Dedifferentiated amniotic fluid mesenchymal stem cell (primary cell): ENCODE data around the gene RFXANK.
"Not testable (repeated sequence)": the region's sequence is repeated elsewhere in the genome, so short reads cannot be mapped to it uniquely, and the experiment has no call there.

Experiments used
- DNase-seq: peaks from one replicate; pipeline ENCODE4 v3.0.0-alpha.2; 2016; ENCODE audit errors: extremely low spot score

Gene RFXANK

GRCh38 chr19:19170053-19170872, 21.8 kb upstream of the RFXANK start, which contains the start of gene MEF2B:
Gene MEF2B (minus strand): TSS chr19:19170263. CDS start chr19:19150735, 19,528 bp downstream.
- DNase-seq, result peak; percentile 58

- DNase-seq, result no peak
These were observed 21.0 kb upstream of the RFXANK start for GRCh38 chr19:19170873-19171672.

DNA sequence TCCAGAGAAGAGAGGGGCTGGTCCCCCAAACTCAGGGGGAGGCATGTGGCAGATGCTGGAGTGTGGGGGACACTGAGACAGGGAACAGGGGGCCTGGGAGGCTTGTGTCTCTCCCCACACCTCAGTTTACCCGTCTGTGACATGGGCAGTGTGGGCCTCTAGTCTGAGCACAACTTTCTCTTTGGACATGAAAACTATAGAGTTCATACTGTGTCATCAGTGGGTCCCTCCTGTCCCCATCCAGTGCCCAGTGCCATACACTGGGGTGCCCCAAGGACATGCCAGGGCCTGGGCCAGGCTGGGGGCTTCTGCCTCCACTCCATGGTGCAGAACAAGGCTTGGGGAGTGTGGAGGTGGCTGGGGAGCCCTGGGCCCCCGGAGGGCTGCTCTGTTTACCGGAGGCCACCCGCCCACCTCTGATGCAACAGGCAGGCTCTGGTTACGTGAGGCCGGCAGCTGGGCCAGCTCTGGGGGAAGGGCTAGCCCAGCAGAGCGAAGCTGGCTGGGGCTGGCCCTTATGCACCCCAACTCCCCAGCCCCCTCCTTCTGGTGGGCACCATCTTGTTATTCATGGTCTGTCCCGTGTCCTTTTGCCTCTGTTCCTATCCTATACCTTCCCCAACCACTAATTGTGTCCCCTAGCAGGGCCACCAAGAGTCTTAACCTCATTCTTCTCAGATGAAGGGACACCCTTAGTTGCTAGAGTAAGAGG, 20.1 kb upstream of the RFXANK start:
- DNase-seq, result peak; percentile 61

DNA sequence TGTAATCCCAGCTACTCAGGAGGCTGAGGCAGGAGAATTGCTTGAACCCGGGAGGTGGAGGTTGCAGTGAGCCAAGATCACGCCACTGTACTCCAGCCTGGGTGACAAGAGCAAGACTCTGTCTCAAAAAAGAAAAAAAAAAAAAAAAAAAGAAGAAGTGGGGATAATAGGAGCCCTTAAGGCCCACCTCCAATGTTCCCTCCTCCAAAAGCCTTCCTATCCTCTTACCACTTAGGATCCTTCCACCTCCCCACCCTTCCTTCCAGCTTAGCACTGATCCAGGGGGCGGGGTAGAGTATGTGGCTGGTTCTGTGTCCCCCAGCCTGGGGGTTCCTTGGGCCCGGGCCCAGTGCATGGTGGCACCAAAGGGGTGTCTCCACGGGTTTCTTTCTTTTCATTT, 18.8 kb upstream of the RFXANK start:
- DNase-seq, result not testable (repeated sequence)

DNA sequence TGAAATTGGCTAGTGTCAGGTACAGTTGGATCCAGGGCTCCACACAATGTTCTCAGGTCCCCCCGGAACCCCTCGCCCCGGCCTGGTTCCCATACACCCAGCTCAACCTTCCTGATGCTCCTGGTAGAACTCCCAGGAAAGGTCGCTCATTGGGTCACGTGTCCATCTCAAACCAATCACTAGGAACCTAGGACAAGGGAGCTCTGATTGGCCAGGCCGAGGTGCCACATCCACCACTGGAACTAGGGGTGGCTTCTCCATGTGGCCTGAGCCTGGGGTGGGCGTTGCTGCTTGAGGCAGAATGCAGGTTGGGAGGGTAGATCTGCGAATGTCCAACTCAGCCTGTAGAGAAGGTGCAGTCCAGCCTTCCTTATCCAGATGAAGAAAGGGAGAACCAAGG, 15.1 kb upstream of the RFXANK start:
- DNase-seq, result no peak

DNA sequence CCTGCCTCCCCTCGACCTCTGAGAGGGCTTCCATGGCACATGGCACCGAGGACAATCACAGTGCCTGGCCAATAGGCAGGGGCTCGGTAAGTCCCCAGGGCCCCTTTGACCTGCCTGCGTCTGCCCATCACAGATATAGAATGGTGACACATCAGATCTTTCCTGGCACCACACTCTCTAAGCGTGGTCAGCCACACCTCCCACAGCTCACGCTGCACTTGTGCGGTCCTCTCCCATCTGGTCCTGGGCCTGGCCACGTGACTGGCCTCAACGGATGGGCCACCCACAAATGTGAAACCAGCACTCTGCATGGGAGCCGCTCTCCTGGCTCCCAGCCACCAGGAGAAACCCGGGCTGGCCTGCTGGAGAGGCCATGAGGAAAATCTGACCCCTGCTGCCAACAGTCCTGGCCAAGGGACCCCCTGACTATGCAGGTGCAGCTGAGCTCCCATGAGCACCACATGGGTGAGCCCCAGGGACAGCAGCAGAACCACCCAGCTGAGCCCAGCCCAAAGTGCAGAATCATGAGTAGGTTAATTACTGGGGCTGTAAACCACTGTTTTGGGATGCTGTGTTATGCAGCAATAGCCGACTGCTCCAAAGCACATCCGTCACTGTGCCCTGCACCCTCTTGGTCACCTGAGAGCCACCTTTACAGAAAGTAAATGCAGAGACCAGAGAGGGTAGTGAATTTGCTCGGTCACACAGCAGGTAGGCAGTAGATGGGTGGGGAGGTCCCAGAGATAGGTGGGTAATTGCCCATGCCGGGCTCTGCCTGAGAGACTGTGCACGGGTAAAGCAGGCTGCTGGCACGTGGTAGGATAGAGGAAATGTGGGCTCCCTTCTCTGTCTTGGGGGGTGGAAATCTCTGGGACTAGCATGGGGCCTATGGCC, 12.3 kb upstream of the RFXANK start:
- no peak for DNase-seq

- DNase-seq, result no peak
These were observed 10.5 kb upstream of the RFXANK start for GRCh38 chr19:19181488-19181998.

DNA sequence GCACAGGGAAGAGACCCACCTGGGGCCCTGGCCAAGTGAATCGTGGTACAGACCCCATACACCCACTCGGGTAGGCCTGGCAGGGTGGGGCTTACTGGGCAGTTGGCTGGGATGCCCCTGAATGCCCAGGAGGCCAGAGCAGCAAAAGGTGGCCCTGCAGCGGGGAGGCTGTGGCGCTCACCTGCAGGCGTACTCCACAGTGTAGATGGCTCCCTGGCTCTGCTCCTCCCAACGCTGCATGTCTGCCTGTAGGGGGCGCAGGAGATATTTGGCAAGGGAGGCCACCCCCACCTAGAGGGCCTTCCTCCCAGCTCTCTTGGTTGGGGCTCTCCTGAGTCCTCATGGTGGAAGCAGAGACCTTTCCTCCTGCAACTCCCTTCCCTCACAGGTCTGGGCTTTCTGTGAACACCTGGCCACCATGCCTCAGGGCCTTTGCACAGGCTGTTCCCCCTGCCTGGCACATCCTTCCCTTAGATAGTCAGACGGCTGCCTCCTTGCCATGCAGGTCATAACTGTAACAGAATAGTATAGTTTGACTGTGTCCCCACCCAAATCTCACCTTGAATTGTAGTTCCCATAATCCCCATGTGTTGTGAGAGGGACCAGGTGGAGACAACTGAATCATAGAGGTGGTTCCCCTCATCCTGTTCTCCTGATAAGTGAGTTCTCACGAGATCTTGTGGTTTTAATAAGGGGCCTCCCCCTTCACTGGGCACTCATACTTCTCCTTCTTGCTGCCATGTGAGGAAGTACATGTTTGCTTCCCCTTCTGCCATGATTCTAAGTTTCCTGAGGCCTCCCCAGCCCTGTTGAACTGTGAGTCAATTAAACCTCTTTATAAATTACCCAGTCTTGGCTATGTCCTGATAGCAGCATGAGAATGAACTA, 6.0 kb upstream of the RFXANK start:
- DNase-seq, result no peak

DNA sequence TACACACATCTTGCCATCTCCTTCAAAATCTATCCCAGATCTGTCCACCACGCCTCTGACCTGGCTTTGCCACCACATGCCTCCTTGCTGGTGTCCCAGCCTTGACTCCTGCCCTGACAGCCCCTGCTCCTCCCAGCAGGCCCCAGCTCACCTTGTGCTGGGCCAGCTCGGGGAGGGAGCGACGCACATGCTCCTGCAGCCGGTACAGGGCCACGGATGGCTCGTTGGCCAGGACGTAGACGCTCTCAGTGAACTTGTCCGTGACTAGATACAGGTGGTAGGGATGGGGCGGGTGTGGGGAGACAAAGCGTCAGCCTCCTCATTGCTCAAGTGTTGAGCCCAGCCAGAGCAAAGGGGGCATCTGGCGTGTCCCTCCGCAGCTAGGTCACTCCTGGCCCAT, 5.3 kb upstream of the RFXANK start:
- DNase-seq, result no peak

GRCh38 chr19:19191768-19192077, 335 bp upstream of the RFXANK start:
- DNase-seq, result no peak

- DNase-seq, result no peak
These were observed 909 bp downstream of the RFXANK start for GRCh38 chr19:19192910-19193423.

- DNase-seq, result no peak
These were observed 1.9 kb downstream of the RFXANK start for GRCh38 chr19:19193926-19194325.

DNA sequence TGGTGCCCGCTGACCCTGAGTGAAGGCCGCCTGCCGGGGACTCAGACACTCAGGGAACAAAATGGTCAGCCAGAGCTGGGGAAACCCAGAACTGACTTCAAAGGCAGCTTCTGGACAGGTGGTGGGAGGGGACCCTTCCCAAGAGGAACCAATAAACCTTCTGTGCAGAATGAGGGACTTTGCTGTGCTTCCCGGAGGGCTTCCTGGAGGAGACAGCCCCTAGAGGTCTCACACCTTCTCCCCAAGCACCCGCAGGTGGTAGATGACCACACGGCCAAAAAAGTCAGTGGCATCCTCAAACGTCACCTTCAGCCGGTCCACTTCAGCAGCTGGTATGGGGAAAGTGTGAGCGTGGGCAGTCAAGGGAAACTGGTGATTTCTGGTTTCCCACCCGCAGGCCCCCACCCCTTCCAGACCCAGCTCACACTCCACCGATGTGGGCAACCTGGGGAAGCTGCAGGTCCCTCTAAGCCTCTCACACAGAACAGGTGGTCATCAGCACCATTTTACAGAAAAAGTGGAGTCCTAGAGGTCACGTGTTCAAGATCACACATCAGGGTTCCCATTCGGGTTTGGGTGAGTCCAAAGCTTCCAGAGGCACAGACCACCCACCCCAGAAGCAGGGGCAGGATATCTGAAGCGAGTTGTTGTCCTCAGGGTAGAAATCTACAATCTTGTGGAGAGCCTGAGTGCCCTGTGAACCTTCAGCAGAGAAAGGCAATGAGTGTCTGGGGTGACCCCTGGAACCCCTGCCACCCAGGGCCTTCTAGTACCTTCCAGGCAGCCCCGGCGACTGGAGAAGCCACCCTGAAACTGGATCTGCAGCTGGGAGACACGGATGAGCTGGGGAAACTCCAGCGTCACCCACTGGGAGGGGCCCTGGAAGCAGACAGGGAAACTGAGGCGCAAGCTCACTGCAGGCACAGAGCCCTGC, 9.9 kb downstream of the RFXANK start:
- DNase-seq, result no peak

DNA sequence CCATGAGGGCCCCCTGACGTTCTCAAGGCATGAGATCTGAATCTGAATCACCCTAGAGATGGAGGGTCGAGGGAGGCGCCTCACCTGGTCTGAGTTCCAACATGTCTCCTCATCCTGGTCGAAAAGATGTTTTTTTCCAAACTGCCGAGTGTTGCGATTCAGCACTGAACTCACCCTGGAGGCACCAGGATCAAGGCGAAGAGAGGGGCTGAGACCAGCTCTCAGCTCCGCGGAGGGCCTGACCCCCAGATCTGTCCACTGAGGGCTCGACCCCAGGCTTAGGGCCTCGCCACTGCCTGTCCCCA, 10.6 kb downstream of the RFXANK start:
- DNase-seq, result no peak

- DNase-seq, result peak; percentile 81
These were observed 11.2 kb downstream of the RFXANK start, which contains the start of gene NR2C2AP for GRCh38 chr19:19203012-19203856. Gene NR2C2AP (minus strand): TSS chr19:19203414. CDS start chr19:19203060, 354 bp downstream.

- DNase-seq, result no peak
These were observed 12.1 kb downstream of the RFXANK start for GRCh38 chr19:19204181-19204580.

- DNase-seq, result no peak
These were observed 13.7 kb downstream of the RFXANK start for GRCh38 chr19:19205416-19206410.
